ENCODE data around the gene TNIP2.
"Not testable (repeated sequence)": the region's sequence is repeated elsewhere in the genome, so short reads cannot be mapped to it uniquely, and the experiment has no call there.

GRCh38 chr4:2762486-2763370 is 6.6 kb upstream of the TNIP2 start:
- TF ChIP-seq CTCF, ZNF645, ZNF280D, ZSCAN16 (tag by site-specific recombination; IDR thresholded peaks at IDR 0.05): not testable (repeated sequence)
